Peyer's patch (tissue), 4 donors: Measurements from ENCODE around the gene FBXO10.

Experiments used
- CTCF ChIP-seq, 6 experiments: fragments of 450-650 bp in 4 of 6; fragments of 200-600 bp in 2 of 6; sonication (generic) in 1 of 6; IDR thresholded peaks; one replicate each; pipeline ENCODE4 v1.5.1; 2017 to 2019; ENCODE audit warnings: antibody characterized with exemption in 6 of 6, mild to moderate bottlenecking in 3 of 6, moderate library complexity in 1 of 6
- POLR2A ChIP-seq, 2 donors: fragments of 450-650 bp; IDR thresholded peaks; one replicate each; pipeline ENCODE4 v1.5.1; 2017; ENCODE audit warnings: antibody characterized with exemption in 2 of 2, mild to moderate bottlenecking in 2 of 2, moderate library complexity in 2 of 2

DNA sequence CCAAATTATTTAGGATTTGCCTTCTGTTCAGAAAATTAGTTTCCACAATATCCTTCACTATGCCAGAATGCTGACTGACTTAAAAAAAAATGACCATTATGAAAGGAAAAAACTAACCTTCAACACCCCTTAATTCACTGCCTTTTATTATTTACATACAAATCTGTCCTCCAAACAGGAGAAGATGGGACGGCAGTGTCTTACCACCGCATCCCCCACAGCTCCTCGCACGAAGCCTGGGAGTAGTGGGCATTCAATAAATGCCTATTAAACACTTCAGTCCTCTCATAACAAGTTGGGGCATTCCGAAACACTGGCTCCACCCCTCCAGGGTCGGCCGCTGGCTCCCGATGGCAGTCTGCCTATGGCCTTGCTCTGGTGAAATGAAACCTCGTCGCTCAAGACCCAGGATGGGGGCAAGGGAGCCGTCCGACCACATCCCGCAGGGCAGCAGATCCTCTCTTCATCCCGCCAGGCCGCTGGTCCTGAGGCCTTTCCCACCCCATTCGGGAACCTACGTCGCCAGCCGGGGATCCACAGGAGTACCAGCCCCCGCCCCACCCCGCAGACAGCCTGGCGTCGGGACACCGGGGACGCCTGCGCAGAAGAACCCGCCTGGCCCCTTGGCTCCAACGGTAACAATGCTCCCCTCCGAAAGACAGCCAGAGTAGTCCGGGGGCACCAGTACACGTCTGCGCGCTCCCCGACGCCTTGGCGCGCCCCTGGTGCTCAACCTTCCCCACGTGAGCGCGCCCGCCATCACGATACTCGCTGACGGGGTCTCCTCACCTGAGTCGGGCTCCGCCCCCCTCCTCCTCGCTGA, 111.5 kb downstream of the FBXO10 start:
- no peak for TF ChIP-seq CTCF (IDR thresholded peaks at IDR 0.05)
- peak; percentile 10 to 19 for TF ChIP-seq POLR2A (IDR thresholded peaks at IDR 0.05)
